Transverse colon (tissue), 4 donors: ENCODE data around the gene TARBP2.

Source experiments
- CTCF ChIP-seq, 5 experiments: fragments of 200-600 bp in 3 of 5; fragments of 450-650 bp in 2 of 5; sonication (generic) in 3 of 5; IDR thresholded peaks; 1 replicate in 2 of 5; 2 replicates in 3 of 5; pipeline ENCODE4 v1.5.1; 2016 to 2017; ENCODE audit warnings: antibody characterized with exemption in 5 of 5, inconsistent platforms in 3 of 5, mild to moderate bottlenecking in 2 of 5, moderate library complexity in 1 of 5
- EP300 ChIP-seq: sonication (generic); formaldehyde crosslinking; IDR thresholded peaks from one replicate; pipeline ENCODE4 v1.6.1; 2017; ENCODE audit warnings: antibody characterized with exemption, low read depth
- POLR2AphosphoS5 ChIP-seq, 3 donors: sonication (generic); formaldehyde crosslinking; IDR thresholded peaks; one replicate each; pipeline ENCODE4 v1.6.1; 2016; ENCODE audit warnings: antibody characterized with exemption in 3 of 3

- no peak for TF ChIP-seq CTCF (IDR thresholded peaks at IDR 0.05)
- TF ChIP-seq EP300, result no peak
- no peak for TF ChIP-seq POLR2AphosphoS5 (IDR thresholded peaks at IDR 0.05)
Observed at GRCh38 chr12:53513712-53514410, 12.8 kb downstream of the TARBP2 start.
